ENCODE measurements around the gene PPIG.
"Not testable (repeated sequence)": the region's sequence is repeated elsewhere in the genome, so short reads cannot be mapped to it uniquely, and the experiment has no call there.

The PPIG gene

GRCh38 chr2:169585673-169586072 is 1.5 kb downstream of the PPIG start:
- in situ Hi-C loops (cut with HindIII; ENCODE audit: low sequenced_read_pairs), result no loop called here

GRCh38 chr2:169590804-169591203 is 6.7 kb downstream of the PPIG start:
- in situ Hi-C loops (cut with HindIII; ENCODE audit: low sequenced_read_pairs), result no loop called here

GRCh38 chr2:169596546-169596945 is 12.4 kb downstream of the PPIG start:
- in situ Hi-C loops (cut with HindIII; ENCODE audit: low sequenced_read_pairs), result not testable (repeated sequence)

GRCh38 chr2:169598982-169599381 is 14.8 kb downstream of the PPIG start:
- in situ Hi-C loops (cut with HindIII; ENCODE audit: low sequenced_read_pairs), result no loop called here

- in situ Hi-C loops (cut with HindIII; ENCODE audit: low sequenced_read_pairs), result no loop called here
Observed at GRCh38 chr2:169599568-169599967, 15.4 kb downstream of the PPIG start.

GRCh38 chr2:169609264-169609663 is 25.1 kb downstream of the PPIG start:
- in situ Hi-C loops (cut with HindIII; ENCODE audit: low sequenced_read_pairs), result no loop called here

- in situ Hi-C loops (cut with HindIII; ENCODE audit: low sequenced_read_pairs), result no loop called here
Observed at GRCh38 chr2:169613876-169614275, 29.7 kb downstream of the PPIG start.

GRCh38 chr2:169615982-169616381 is 31.8 kb downstream of the PPIG start:
- in situ Hi-C loops (cut with HindIII; ENCODE audit: low sequenced_read_pairs), result not testable (repeated sequence)

- in situ Hi-C loops (cut with HindIII; ENCODE audit: low sequenced_read_pairs), result no loop called here
Observed at GRCh38 chr2:169619946-169620345, 35.8 kb downstream of the PPIG start.

GRCh38 chr2:169620509-169620908 is 36.4 kb downstream of the PPIG start:
- in situ Hi-C loops (cut with HindIII; ENCODE audit: low sequenced_read_pairs), result no loop called here

GRCh38 chr2:169623235-169623634 is 39.1 kb downstream of the PPIG start:
- in situ Hi-C loops (cut with HindIII; ENCODE audit: low sequenced_read_pairs), result no loop called here

- in situ Hi-C loops (cut with HindIII; ENCODE audit: low sequenced_read_pairs), result no loop called here
Observed at GRCh38 chr2:169625781-169626180, 41.6 kb downstream of the PPIG start.

GRCh38 chr2:169636440-169637097 is 52.4 kb downstream of the PPIG start:
- in situ Hi-C loops (cut with HindIII; ENCODE audit: low sequenced_read_pairs), result no loop called here

- in situ Hi-C loops (cut with HindIII; ENCODE audit: low sequenced_read_pairs), result no loop called here
Observed at GRCh38 chr2:169637620-169638019, 53.5 kb downstream of the PPIG start.

GRCh38 chr2:169640104-169640503 is 56.0 kb downstream of the PPIG start:
- in situ Hi-C loops (cut with HindIII; ENCODE audit: low sequenced_read_pairs), result loop anchor here (5.0 kb wide), 1 partner anchor 58 kb away; the partner anchor contains the start of gene PPIG

- in situ Hi-C loops (cut with HindIII; ENCODE audit: low sequenced_read_pairs), result loop anchor here (5.0 kb wide), 1 partner anchor 59 kb away; the partner anchor contains the start of gene PPIG
Observed at GRCh38 chr2:169641464-169641863, 57.3 kb downstream of the PPIG start.

GRCh38 chr2:169644173-169644572 is 60.0 kb downstream of the PPIG start:
- in situ Hi-C loops (cut with HindIII; ENCODE audit: low sequenced_read_pairs), result loop anchor here (5.0 kb wide), 1 partner anchor 62 kb away; the partner anchor contains the start of gene PPIG

GRCh38 chr2:169647496-169647895 is 63.3 kb downstream of the PPIG start:
- in situ Hi-C loops (cut with HindIII; ENCODE audit: low sequenced_read_pairs), result no loop called here

GRCh38 chr2:169649278-169649677 is 65.1 kb downstream of the PPIG start:
- in situ Hi-C loops (cut with HindIII; ENCODE audit: low sequenced_read_pairs), result no loop called here

GRCh38 chr2:169653636-169654035 is 69.5 kb downstream of the PPIG start:
- in situ Hi-C loops (cut with HindIII; ENCODE audit: low sequenced_read_pairs), result no loop called here

- in situ Hi-C loops (cut with HindIII; ENCODE audit: low sequenced_read_pairs), result no loop called here
Observed at GRCh38 chr2:169656164-169656563, 72.0 kb downstream of the PPIG start.

- in situ Hi-C loops (cut with HindIII; ENCODE audit: low sequenced_read_pairs), result no loop called here
Observed at GRCh38 chr2:169658877-169659276, 74.7 kb downstream of the PPIG start.

GRCh38 chr2:169659320-169659719 is 75.2 kb downstream of the PPIG start:
- in situ Hi-C loops (cut with HindIII; ENCODE audit: low sequenced_read_pairs), result no loop called here

All from endothelial cell of hepatic sinusoid (primary cell).